ENCODE data around the gene METTL17.

The METTL17 gene

GRCh38 chr14:20970983-20971704 lies 18.6 kb upstream of the METTL17 start:
- Histone ChIP-seq H2AFZ (ENCODE audit: low read length) (no peak overlapping the region), H3K9ac (ENCODE audit: low read length) (peak overlapping the region; percentile 64), H3K27me3 (ENCODE audit: insufficient read depth, low read length) (no peaks in the 10 kb centered on the region), H3K4me1 (ENCODE audit: insufficient read depth, low read length, severe bottlenecking) (peaks cover 9% of the 10 kb centered on the region), H4K20me1 (ENCODE audit: insufficient read depth, low read length) (no peaks in the 10 kb centered on the region), H3K4me2 (ENCODE audit: low read length) (peak overlapping the region; percentile 79), H3K27ac (ENCODE audit: low read depth, low read length, poor library complexity, severe bottlenecking) (no peak overlapping the region), H3K9me3 (ENCODE audit: low read length) (no peaks in the 10 kb centered on the region), H3K9me2 (ENCODE audit: low read depth, low read length) (no peaks in the 10 kb centered on the region), H3K36me3 (ENCODE audit: insufficient read depth, low read length) (no peaks in the 10 kb centered on the region), H3K79me2 (ENCODE audit: insufficient read depth, low read length) (no peaks in the 10 kb centered on the region), H3K4me3 (ENCODE audit: low read depth, low read length, poor library complexity, severe bottlenecking) (peak overlapping the region; percentile 63), H3F3A (ENCODE audit: insufficient read depth, low read length) (no peaks in the 10 kb centered on the region)
- TF ChIP-seq EZH2 (IDR thresholded peaks at IDR 0.05; ENCODE audit: borderline replicate concordance, low read length) = no peak
- TF ChIP-seq CTCF (IDR thresholded peaks at IDR 0.05; ENCODE audit: low read length) = peak; percentile 90

GRCh38 chr14:20971705-20972021 lies 18.1 kb upstream of the METTL17 start:
- H3F3A ChIP-seq (ENCODE audit: insufficient read depth, low read length) = no peaks in the 10 kb centered on the region
- H3K79me2 ChIP-seq (ENCODE audit: insufficient read depth, low read length) = no peaks in the 10 kb centered on the region
- no peaks in the 10 kb centered on the region for H3K27me3 ChIP-seq (ENCODE audit: insufficient read depth, low read length)
- no peaks in the 10 kb centered on the region for H4K20me1 ChIP-seq (ENCODE audit: insufficient read depth, low read length)
- H3K36me3 ChIP-seq (ENCODE audit: insufficient read depth, low read length) = no peaks in the 10 kb centered on the region
- TF ChIP-seq CTCF (IDR thresholded peaks at IDR 0.05; ENCODE audit: low read length) (no peak), EZH2 (IDR thresholded peaks at IDR 0.05; ENCODE audit: borderline replicate concordance, low read length) (no peak)
- peak overlapping the region; percentile 63 for H3K4me3 ChIP-seq (ENCODE audit: low read depth, low read length, poor library complexity, severe bottlenecking)
- no peak overlapping the region for H3K27ac ChIP-seq (ENCODE audit: low read depth, low read length, poor library complexity, severe bottlenecking)
- no peaks in the 10 kb centered on the region for H3K9me3 ChIP-seq (ENCODE audit: low read length)
- H3K4me1 ChIP-seq (ENCODE audit: insufficient read depth, low read length, severe bottlenecking) = peaks cover 9% of the 10 kb centered on the region
- H3K9me2 ChIP-seq (ENCODE audit: low read depth, low read length) = no peaks in the 10 kb centered on the region
- no peak overlapping the region for H2AFZ ChIP-seq (ENCODE audit: low read length)
- H3K4me2 ChIP-seq (ENCODE audit: low read length) = peak overlapping the region; percentile 79
- no peak overlapping the region; the same call in 1 of the 2 replicates for H3K9ac ChIP-seq (ENCODE audit: low read length)

GRCh38 chr14:20973501-20973900 lies 16.3 kb upstream of the METTL17 start:
- Histone ChIP-seq H3K9ac (ENCODE audit: low read length) (no peak overlapping the region), H3K4me2 (ENCODE audit: low read length) (no peak overlapping the region), H3F3A (ENCODE audit: insufficient read depth, low read length) (no peaks in the 10 kb centered on the region), H3K9me3 (ENCODE audit: low read length) (no peaks in the 10 kb centered on the region), H3K9me2 (ENCODE audit: low read depth, low read length) (no peaks in the 10 kb centered on the region), H3K4me1 (ENCODE audit: insufficient read depth, low read length, severe bottlenecking) (peaks cover 9% of the 10 kb centered on the region), H3K36me3 (ENCODE audit: insufficient read depth, low read length) (no peaks in the 10 kb centered on the region), H3K79me2 (ENCODE audit: insufficient read depth, low read length) (no peaks in the 10 kb centered on the region), H3K27me3 (ENCODE audit: insufficient read depth, low read length) (no peaks in the 10 kb centered on the region), H3K27ac (ENCODE audit: low read depth, low read length, poor library complexity, severe bottlenecking) (no peak overlapping the region), H4K20me1 (ENCODE audit: insufficient read depth, low read length) (no peaks in the 10 kb centered on the region), H2AFZ (ENCODE audit: low read length) (no peak overlapping the region), H3K4me3 (ENCODE audit: low read depth, low read length, poor library complexity, severe bottlenecking) (no peak overlapping the region)
- TF ChIP-seq CTCF (IDR thresholded peaks at IDR 0.05; ENCODE audit: low read length) (no peak), EZH2 (IDR thresholded peaks at IDR 0.05; ENCODE audit: borderline replicate concordance, low read length) (no peak)
